ENCODE measurements around the gene CARM1. TPM values are rescaled to one million over a fixed set of nuclear protein-coding genes. Genes with fewer than 3 reads are reported as not detected.
A peak's percentile ranks its signal among the peaks of the same experiment; 100 is the strongest.
"Not testable (repeated sequence)": the region's sequence is repeated elsewhere in the genome, so short reads cannot be mapped to it uniquely, and the experiment has no call there.

The CARM1 gene
- total RNA-seq, 1 donor from 2014 or later, result 16.7 TPM

DNA sequence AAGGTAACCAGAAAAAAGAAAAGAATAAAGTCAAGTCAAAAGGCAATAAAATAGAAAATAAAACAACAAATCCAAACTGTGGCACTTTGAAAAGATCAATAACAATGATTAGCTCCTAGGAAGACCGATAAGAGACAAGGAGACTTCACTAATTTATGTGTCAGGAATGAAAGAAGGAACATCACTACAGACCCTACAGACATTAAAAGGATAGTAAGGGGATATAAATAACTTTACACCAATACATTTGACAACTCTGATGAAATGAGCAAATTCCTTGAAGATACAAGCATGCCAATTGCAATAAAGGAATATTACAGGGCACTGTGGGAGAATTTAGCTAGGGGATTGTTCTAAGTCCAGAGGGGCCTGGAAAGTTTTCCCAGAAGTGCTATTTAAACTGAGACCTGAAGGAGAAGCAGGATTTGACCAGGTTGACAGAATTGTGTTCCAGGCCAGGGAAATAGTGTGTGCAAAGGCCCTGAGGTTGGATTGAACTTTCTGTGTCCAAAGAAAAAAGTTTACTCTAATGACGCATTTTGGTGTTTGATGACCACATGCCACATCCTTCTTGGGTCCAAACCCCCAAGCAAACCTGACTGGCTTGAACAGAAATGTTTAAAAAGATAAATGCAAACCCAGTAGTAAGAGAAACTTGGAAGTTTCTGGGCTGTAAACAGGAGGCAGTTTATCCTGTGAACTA is 24.7 kb upstream of the CARM1 start:
- no peak for DNase-seq (ENCODE audit: low read depth in 2 of 2)

DNA sequence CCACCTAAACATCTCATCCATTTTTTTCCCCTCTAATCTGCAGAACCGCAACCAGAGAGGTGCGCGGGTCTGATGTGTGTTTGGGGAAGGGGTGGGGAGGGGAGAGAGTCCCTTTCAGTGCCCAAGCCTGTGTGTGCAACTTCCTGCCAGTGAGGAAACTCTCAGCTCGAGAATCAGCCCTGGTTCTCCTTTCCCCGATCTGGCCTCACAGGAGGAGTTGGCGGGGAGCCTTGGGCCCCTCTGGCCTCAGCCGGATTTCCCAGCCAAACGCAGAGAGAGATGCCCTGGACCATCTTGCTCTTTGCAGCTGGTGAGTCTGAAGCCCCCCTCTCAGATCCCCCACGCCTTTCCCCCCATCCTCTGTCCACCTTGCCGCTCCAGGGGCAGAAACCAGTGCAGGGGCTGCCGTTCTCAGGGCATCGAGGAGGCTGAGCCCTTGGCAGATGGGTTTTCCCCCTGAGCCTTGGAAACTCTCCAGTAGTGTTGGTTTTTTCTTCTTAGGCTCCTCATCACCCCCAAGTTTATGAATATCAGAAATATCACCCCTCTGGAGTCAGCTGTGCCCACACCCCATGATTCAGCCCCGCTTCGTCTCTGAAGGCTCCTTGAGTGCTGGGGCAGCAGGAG is 23.0 kb upstream of the CARM1 start, which contains the start of gene C19orf38:
Gene C19orf38 (plus strand): TSS at position 186 of the 627 bp plus-strand sequence. CDS start 94 bp downstream, at position 280.
- no peak for DNase-seq (ENCODE audit: low read depth in 2 of 2)

DNA sequence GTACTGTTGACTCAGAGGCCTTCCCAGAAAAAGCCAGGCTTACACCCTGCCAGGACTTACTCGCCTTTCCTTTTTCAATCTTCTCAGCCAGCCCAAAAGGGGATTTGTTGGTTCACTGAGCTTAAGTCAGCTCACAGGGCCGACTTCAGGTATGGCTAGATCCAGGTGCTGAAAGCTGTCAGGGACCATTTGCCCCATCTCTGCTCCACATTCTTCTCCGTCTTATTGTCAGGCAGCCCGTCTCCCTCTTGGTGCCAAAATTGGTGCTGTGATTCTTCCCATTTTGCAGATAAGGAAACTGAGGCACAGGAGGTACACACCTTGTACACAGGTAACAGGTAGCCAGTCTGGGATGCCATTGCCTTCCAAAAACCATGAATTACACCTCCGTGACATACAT is 20.7 kb upstream of the CARM1 start:
- no peak for DNase-seq (ENCODE audit: low read depth in 2 of 2)

DNA sequence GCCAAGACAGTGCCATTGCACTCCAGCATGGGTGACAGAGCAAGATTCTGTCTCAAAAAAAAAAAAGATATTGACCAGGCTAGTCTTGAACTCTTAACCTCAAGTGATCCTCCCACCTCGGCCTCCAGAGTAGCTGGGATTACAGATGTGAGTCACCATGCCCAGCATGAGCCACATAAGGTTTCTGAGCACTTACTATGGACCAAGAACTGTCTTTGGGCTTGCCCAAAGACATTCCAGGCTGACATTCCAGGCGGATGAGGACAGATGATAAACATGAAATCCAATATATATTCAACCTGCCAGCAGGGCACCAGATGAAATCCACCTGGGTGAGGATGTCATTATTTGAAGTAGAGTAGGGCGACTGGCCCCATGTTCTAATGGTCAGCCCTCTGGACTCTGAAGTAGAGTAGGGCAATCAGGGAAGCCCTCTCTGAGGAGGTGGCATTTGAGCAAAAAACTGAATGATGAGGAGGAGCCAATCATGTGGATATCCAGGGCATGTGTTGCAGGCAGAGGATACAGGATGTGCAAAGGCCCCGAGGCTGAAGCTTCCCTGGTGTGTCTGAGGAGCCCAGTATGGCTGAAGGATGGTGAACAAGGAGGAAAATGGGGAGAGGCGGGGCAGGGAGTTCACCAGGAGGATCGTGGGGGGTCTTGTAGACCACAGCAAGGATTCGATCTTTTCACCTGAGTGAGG is 19.1 kb upstream of the CARM1 start:
- DNase-seq (ENCODE audit: low read depth in 2 of 2), result no peak

DNA sequence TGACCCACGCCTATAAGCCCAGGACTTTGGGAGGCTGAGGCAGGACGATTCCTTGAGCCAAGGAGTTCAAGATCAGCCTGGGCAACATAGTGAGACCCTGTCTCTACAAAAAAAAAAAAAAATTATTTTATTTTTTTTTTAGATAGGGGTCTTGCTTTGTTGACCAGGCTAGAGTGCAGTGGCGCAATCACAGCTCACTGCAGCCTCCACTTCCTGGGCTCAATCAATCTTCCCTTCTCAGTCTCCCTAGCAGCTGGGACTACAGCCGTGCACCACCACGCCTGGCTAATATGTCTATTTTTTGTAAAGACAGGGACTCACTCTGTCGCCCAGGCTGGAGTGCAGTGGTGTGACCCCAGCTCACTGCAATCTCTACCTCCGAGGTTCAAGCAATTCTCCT is 18.4 kb upstream of the CARM1 start:
- DNase-seq (ENCODE audit: low read depth in 2 of 2), result no peak

DNA sequence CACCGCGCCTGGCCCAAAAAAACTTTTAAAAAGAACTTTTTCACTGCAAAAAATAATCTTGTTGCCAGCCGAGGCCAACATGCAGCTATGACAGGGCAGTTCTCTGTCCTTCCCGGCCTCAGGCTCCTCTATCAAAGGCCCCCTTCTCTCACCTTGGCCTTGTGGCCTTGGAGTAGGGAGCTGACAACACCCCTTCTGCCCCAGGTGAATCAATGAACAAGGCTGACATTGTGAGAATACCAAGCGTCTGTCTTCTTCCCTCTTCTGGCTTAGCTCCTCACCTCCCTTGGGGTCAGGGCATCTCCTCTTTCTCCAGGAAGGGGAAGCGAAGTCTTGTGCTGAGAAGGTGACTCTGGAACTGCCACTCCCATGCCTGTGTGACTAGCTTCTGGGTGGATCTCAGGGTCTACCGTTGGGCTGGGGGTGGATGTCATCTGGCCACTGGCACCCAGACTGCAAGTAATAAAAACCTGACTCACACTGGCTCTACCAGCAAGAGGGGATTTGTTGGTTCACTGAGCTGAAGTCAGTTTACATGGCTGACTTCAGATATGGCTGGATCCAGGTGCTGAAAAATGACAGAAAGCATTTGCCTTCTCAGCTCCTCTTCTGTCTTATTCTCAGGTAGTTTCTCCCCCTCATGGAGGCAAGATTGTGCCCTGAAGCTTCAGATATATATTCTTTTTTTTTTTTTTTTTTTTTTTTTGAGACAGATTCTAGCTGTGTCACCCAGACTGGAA is 16.8 kb upstream of the CARM1 start:
- DNase-seq (ENCODE audit: low read depth in 2 of 2), result no peak

DNA sequence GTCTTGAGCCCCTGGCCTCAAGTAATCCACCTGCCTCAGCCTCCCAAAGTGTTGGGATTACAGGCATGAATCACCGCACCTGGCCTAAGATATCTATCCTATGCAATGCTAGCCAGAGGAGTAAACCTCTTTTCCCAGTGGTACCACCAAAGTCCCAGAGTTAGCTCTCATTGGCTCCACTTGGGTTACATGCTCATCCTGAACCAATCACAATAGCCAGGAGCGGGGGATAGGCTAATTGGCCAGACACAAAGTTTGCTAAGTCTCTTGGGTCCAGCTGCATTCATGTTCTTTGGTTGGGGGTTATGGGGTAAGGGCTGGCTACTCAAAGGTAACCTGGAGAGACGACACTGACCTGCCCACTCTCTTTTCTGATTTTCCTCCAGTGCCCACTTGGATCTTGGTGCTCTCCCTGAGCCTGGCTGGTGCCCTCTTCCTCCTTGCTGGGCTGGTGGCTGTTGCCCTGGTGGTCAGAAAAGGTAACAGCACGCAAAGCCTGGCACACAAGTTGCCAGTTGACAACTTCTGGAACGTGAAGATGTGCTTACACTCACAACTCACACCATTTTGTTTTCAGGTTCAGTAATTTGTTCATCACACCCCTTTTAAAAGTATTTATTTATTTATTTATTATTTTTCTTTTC is 15.4 kb upstream of the CARM1 start:
- DNase-seq (ENCODE audit: low read depth in 2 of 2), result peak in 1 of 2 donors; percentile 37

DNA sequence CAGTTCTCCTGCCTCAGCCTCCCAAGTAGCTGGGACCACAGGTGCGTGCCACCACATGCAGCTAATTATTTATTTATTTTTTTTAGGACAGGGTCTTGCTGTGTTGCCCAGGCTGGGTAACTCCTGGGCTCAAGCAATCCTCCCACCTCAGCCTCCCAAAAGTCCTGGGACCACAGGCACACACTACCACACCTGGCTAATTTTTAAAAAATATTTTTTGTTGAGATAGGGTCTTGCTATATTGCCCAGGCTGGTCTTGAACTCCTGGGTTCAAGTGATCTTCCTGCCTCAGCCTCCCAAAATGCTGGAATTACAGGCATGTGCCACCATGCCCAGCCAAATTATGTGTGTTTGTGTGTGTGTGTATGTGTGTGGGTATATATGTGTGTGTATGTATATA is 14.5 kb upstream of the CARM1 start:
- DNase-seq (ENCODE audit: low read depth in 2 of 2), result not testable (repeated sequence)

DNA sequence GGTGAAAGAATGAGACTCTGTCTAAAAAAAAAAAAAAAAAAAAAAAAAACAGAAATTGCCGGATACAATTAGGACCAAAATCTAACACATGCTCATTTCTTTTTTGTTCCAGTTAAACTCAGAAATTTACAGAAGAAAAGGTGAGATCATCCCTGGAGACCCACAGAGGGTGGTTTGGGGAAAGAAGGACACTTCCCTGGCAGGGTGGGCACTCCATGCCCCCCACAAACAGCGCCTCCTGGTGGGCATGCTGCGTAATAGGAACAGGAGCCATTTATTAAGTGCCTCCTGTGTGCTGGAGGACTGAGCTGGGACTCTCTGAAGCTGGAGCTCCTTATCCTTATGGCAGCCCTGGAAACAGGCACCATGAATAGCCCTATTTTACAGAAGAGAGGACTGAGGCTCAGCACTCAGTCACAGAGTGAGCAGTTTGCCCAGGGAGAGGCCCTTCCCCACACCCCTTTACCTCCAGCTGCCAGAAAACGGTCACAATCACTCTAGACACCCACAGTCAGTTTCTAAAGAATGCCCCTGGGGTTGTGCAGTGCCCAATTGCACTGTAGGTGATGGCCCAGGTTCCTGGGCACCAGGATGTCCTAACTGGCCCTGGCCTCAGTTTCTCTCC is 13.0 kb upstream of the CARM1 start:
- DNase-seq (ENCODE audit: low read depth in 2 of 2), result peak; percentile 44 to 60

DNA sequence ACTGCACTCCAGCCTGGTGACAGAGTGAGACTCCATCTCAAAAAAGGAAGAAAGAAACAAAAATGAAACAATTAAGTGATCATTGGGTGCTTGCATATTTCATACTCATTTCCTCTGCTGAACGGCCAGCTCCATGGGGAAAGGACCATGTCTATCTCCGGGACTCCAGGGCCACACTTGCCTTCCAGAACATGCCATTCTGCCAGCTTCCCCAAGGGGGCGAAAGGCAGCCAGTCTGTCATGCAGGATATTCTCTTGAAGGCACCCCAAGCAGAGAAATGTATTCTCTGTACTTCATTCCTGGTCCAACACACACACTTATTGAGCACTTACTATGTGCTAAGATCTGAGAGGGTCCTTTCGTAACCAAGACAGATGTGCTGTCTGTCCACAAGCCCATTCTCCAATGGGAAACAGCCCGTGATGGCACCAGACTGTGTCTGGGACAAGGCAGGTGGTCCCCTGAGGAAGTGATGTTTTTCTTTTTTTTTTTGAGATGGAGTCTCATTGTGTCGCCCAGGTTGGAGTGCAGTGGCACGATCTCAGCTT is 10.2 kb upstream of the CARM1 start:
- peak; percentile 52 to 54 for DNase-seq (ENCODE audit: low read depth in 2 of 2)

DNA sequence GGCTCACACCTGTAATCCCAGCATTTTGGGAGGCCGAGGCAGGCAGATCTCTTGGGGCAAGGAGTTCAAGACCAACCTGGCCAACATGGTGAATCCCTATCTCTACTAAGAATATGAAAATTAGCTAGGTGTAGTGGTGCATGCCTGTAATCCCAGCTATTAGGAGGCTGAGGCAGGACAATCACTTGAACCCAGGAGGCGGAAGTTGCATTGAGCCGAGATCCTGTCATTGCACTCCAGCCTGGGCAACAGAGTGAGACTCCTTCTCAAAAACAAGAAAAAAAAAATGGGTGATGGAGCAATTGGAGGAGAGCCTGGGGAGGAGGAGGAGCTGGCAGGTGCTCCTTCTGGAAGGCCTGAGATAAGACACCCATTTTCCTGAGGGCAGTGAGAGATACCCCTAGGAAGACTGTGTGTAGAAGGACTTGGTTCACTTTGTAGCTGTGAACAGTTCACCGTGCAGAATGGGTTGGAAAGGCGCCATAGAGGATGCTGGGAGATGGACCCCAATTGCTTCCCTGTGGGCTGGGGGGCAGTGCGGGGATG is 8.7 kb upstream of the CARM1 start:
- no peak for DNase-seq (ENCODE audit: low read depth in 2 of 2)

DNA sequence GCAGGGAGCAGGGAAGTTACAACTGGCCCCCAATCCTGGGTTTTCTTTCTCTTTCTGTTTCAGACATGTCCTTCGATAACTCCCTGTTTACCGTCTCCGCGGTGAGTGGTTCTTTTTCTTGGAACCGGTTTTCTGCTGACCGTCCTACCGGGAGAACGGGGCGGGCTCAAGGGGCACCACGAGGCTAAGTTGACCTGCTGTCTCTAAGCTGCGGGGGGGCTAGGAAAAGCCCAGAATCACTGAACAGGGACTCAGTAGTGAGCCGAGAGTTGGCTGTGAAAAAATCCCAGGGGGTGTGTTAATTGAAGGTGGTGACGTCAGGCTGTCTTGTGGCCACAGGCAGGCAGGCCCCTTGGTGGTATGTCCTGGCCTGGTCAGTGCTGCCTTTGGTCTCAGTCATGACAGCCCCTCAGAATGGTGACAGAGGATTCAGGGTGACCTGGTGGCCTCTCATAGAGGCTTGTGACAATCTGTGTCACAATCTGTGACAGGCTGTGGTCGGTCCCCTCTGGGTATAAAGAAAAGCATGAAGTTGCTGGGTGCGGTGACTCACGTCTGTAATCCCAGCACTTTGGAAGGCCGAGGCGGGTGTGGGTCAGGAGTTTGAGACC is 8.1 kb upstream of the CARM1 start:
- DNase-seq (ENCODE audit: low read depth in 2 of 2), result no peak

DNA sequence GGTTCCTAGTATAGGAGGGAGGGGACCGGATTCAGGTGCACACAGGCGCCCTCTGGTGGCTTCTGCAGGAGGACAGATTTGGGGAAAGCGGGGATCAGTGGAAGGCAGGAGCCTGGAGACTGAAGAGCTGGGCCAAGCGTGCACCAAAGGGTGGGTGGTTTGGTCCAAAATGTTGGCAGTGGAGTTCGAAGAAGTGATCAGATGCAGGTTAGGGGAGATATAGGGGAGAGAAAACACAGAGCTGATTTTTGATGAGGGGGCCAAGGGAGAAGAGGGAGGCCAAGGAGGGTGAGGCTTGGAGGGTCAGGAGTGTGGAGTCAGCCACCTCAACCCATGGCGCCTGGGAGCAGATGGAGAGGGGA is 6.8 kb upstream of the CARM1 start:
- peak; percentile 70 to 81 for DNase-seq (ENCODE audit: low read depth in 2 of 2)

DNA sequence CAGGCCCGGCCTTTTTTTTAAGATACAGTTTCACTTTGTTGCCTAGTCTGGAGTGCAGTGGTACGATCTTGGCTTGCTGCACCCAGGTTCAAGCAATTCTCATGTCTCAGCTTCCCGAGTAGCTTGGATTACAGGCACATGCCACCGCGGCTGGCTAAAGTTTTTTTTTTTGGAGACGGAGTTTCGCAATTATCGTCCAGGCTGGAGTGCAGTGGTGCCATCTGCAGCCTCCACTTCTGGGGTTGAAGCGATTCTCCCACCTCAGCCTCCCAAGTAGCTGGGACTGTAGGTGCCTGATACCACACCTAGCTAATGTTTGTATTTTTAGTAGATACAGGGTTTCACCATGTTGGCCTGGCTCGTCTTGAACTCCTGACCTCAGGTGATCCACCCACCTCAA is 4.9 kb upstream of the CARM1 start:
- DNase-seq (ENCODE audit: low read depth in 2 of 2), result no peak

DNA sequence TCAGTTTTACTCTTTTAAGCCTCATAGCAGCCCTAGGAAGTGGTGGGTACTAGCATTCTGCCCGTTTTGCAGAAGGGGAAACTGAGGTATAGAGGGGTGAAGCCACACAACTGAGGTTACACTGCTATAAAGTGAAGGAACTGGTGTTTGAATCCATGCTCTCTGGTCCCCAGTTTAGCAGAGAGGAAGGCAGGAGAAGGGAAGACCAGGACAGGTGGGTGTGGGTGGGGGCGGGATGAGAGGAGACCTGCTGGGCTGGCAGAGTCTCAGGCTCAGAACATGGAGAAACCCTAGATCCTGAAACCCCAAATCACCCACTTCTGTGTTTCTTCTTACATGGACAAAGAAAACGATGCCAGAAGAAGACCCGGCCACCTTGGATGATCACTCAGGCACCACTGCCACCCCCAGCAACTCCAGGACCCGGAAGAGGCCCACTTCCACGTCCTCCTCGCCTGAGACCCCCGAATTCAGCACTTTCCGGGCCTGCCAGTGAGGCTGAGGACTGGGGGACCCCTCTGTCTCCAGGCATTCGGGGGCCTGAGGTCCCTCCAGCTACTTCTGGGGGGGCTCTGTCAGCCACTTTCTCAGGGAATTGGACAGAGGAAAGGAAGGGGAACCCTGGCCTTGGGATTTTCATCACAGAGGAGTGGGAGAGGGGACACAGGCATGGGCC is 2.3 kb upstream of the CARM1 start:
- DNase-seq (ENCODE audit: low read depth in 2 of 2), result no peak

DNA sequence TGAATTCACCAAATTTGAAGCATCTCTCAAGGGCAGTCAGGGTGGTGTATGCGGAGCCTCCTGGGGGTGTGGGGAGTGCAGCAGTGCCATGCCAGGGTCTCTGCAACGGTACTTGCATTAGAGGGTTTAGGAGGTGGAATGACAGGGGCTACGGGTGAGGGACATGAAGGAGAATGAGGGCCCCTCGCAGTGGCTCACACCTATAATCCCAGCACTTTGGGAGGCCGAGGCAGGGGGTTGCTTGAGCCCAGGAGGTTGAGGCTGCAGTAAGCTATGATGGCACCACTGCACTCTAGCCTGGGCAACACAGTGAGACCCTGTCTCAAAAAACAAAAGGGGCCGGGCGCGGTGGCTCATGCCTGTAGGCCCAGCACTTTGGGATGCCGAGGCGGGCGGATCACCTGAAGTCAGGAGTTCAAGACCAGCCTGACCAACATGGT is 1.5 kb upstream of the CARM1 start:
- not testable (repeated sequence) for DNase-seq (ENCODE audit: low read depth in 2 of 2)

DNA sequence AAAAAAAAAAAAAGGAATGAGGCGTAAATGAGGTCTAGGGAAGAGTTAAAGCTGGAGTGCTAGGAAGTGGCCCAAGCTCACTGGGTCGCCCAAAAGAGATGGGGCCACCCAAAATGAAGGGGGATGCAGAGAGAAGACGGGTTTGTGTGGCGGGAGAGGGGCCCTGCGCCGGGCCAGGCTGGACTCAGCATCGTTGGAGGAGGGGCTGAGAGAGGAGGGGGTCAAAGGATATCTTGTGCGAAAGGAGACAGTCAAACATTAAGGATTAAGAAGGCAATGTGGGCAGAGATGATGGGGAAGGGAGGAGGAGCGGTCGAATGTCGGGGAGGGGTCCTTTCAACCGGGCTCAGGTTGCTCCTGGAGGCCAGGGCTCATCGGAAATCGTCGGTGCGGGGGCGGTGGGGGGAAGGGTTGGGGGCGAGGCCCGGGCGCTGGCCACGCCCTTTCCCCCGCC is 825 bp upstream of the CARM1 start:
- no peak for DNase-seq (ENCODE audit: low read depth in 2 of 2)

DNA sequence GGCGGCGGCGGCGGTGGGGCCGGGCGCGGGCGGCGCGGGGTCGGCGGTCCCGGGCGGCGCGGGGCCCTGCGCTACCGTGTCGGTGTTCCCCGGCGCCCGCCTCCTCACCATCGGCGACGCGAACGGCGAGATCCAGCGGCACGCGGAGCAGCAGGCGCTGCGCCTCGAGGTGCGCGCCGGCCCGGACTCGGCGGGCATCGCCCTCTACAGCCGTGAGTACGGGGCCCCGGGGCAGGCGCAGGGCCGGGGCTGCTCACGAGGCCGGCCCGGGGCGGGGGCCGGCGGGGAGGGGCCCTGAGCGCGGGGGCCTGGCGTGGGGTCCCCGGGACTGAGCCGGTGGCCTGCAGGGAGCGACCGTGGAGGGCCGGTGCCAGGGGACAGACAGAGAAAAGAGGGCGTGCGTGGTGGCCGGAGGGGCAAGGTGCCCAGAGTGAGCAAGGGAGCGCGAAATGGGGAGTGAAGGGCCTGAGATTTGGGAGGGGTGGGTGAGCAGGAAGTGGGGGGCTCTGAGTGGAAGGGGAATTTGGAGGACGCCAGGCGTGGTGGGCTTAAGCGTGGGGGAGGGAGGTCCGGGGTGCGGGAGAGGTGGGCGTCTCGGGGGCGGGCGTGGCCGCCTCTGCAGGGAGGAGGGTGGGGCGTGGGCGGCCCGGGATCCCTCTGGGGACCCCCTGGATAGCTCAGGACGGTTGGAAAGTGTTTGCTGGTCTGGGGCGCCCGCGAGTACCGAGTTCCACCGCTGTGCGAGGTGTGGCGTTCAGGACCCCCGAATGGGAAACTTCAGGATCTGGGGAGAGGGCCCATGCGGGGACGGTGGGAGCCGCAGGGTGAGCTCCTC is 575 bp downstream of the CARM1 start:
- DNase-seq (ENCODE audit: low read depth in 2 of 2), result peak; percentile 31 to 33
